Measurements from ENCODE around the gene LEFTY2. TPM values are rescaled to one million over a fixed set of nuclear protein-coding genes. Genes with fewer than 3 reads are reported as not detected.
A peak's percentile ranks its signal among the peaks of the same experiment; 100 is the strongest.

Gene LEFTY2
- polyA plus RNA-seq, 1 of the 3 experiments (the other 2 are of a cell fraction) = not detected

GRCh38 chr1:225962440-225962975 lies 21.5 kb upstream of the LEFTY2 start:
- CTCF ChIA-PET = interaction anchor here (0.7 to 3.2 kb wide), 9 partner anchors 11 to 488 kb away, joined by 3 to 19 read pairs (median 4); partner anchors contain the start of genes EPHX1 and SRP9
- Histone ChIP-seq H3K9ac (no peak overlapping the region), H3K27me3 (ENCODE audit: insufficient read depth) (no peaks in the 10 kb centered on the region), H3K9me2 (no peaks in the 10 kb centered on the region), H3F3A (replicated peaks; ENCODE audit: insufficient read depth) (no peaks in the 10 kb centered on the region), H2AFZ (ENCODE audit: low read depth) (no peak overlapping the region), H3K4me3 (ENCODE audit: low read depth in 2 of 2, low read length in 1 of 2) (peak overlapping the region in 1 of 2 experiments; percentile 43; a peak in 1 of 4 replicates), H3K4me2 (no peak overlapping the region), H3K27ac (ENCODE audit: low read depth in 2 of 2, low read length in 1 of 2) (no peak overlapping the region), H3K9me3 (no peaks in the 10 kb centered on the region), H4K20me1 (ENCODE audit: insufficient read depth) (no peaks in the 10 kb centered on the region), H3K36me3 (replicated peaks in 1 of 2; ENCODE audit: control insufficient read depth in 1 of 2, insufficient read depth in 2 of 2, low read length in 1 of 2) (no peaks in the 10 kb centered on the region), H3K4me1 (ENCODE audit: control insufficient read depth in 1 of 2, insufficient read depth in 2 of 2, low read depth in 1 of 2, low read length in 1 of 2) (no peaks in the 10 kb centered on the region), H3K79me2 (ENCODE audit: insufficient read depth) (no peaks in the 10 kb centered on the region)
- 49% methylated on average over 21 of the region's 21 CpGs for WGBS (ENCODE audit: low lambda C conversion rate)
- TF ChIP-seq MEF2A (IDR thresholded peaks at IDR 0.05; ENCODE audit: borderline replicate concordance, low read depth) (no peak), MXI1 (IDR thresholded peaks at IDR 0.05; ENCODE audit: low read depth, low read length) (no peak), RAD21 (IDR thresholded peaks at IDR 0.05; ENCODE audit: low read length) (peak; percentile 41), CTCF (IDR thresholded peaks at IDR 0.05) (peak; percentile 57)
- POLR2A ChIA-PET = no interaction called here
- DNase-seq = peak; percentile 71

DNA sequence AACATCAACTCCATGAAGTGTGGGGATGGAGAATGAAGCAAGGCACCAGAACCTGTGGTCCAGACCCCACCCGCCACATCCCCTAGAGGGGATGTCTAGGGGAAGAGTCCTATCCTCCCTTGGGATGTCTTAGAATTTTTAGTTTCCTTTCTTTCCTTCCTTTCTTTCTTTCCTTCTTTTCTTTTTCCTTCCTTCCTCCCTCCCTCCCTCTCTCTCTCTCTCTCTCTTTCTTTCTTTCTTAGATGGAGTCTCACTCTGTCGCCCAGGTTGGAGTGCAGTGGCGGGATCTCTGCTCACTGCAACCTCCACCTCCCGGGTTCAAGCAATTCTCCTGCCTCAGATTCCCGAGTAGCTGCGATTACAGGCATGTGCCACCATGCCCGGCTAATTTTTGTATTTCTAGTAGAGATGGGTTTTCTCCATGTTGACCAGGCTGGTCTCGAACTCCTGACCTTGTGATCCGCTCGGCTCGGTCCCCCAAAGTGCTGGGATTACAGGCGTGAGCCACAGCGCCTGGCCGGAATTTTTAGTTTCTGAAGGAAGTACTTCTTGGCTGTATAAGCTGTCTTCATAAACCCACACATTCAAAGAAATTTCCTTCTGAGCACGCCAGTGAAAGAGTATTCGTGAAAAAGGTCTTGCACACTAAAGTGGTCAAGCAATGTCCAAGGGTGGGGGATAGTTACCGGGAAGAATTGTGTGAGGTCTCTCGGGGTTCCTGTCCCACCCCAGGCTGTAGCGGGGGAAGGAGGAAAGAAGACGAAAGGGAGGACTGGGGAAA lies 20.8 kb upstream of the LEFTY2 start:
- Histone ChIP-seq H2AFZ (ENCODE audit: low read depth) (no peak overlapping the region), H3F3A (replicated peaks; ENCODE audit: insufficient read depth) (no peaks in the 10 kb centered on the region), H3K4me2 (no peak overlapping the region), H3K9ac (no peak overlapping the region), H4K20me1 (ENCODE audit: insufficient read depth) (no peaks in the 10 kb centered on the region), H3K9me2 (no peaks in the 10 kb centered on the region), H3K79me2 (ENCODE audit: insufficient read depth) (no peaks in the 10 kb centered on the region), H3K27ac (ENCODE audit: low read depth in 2 of 2, low read length in 1 of 2) (no peak overlapping the region), H3K4me3 (ENCODE audit: low read depth in 2 of 2, low read length in 1 of 2) (peak overlapping the region in 1 of 2 experiments; percentile 43; a peak in 1 of 4 replicates), H3K27me3 (ENCODE audit: insufficient read depth) (no peaks in the 10 kb centered on the region), H3K9me3 (no peaks in the 10 kb centered on the region), H3K36me3 (replicated peaks in 1 of 2; ENCODE audit: control insufficient read depth in 1 of 2, insufficient read depth in 2 of 2, low read length in 1 of 2) (no peaks in the 10 kb centered on the region), H3K4me1 (ENCODE audit: control insufficient read depth in 1 of 2, insufficient read depth in 2 of 2, low read depth in 1 of 2, low read length in 1 of 2) (no peaks in the 10 kb centered on the region)
- CTCF ChIA-PET = interaction anchor here (1.1 to 3.2 kb wide), 6 partner anchors 13 to 488 kb away, joined by 3 to 19 read pairs (median 5); partner anchors contain the start of gene SRP9
- POLR2A ChIA-PET = no interaction called here
- no peak for TF ChIP-seq GATA2 (CRISPR knock-in tag; IDR thresholded peaks at IDR 0.05)
- no peak for TF ChIP-seq YY1 (IDR thresholded peaks at IDR 0.05; ENCODE audit: low read depth)
- no peak for TF ChIP-seq GABPA (IDR thresholded peaks at IDR 0.05; ENCODE audit: low read depth)
- no peak for TF ChIP-seq TCF12 (IDR thresholded peaks at IDR 0.05)
- no peak for TF ChIP-seq SMC3 (IDR thresholded peaks at IDR 0.05; ENCODE audit: low read depth, low read length)
- no peak for TF ChIP-seq CTCF (IDR thresholded peaks at IDR 0.05)
- TF ChIP-seq EP300 (IDR thresholded peaks at IDR 0.05; ENCODE audit: borderline replicate concordance in 1 of 2, low read depth in 1 of 2, low read length in 1 of 2) = no peak
- no peak for TF ChIP-seq CHD2 (IDR thresholded peaks at IDR 0.05; ENCODE audit: low read length, partially characterized antibody)
- no peak for TF ChIP-seq NFIC (IDR thresholded peaks at IDR 0.05; ENCODE audit: borderline replicate concordance)
- no peak for TF ChIP-seq USF2 (IDR thresholded peaks at IDR 0.05; ENCODE audit: borderline replicate concordance, low read depth, low read length)
- no peak for TF ChIP-seq NRF1 (IDR thresholded peaks at IDR 0.05; ENCODE audit: low read depth, low read length)
- TF ChIP-seq FOSL2 (IDR thresholded peaks at IDR 0.05; ENCODE audit: borderline replicate concordance, low read depth) = no peak
- no peak for TF ChIP-seq ZBTB33 (IDR thresholded peaks at IDR 0.05; ENCODE audit: borderline replicate concordance, low read depth)
- DNase-seq = no peak
- 71% methylated on average over 18 of the region's 20 CpGs for WGBS (ENCODE audit: low lambda C conversion rate)

Measured in SK-N-SH (cell line).